ENCODE data around the gene RPS15. TPM values are rescaled to one million over a fixed set of nuclear protein-coding genes. Genes with fewer than 3 reads are reported as not detected.

RPS15 gene
- total RNA-seq, 2 donors from 2014 or later, result 757 to 1,081 TPM

DNA sequence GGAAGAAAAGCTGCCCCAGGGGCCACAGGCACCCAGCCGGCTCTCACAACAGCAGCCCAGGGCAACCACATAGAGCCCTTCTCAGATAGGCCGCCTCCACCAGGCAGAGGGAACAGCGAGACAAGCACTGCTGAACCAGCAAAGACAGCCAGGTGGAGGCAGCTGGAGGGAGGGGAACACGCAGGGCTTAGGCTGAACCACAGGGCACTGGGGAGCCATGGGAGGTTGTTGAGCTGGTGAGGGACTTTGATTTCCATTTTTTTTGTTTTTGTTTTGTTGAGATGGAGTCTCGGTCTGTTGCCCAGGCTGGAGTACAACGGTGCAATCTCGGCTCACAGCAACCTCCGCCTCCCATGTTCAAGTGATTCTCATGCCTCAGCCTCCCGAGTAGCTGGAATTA is 40.4 kb upstream of the RPS15 start:
- ATAC-seq (no peak), DNase-seq (ENCODE audit: low spot score) (no peak)
- H3K4me1 Mint-ChIP-seq (ENCODE audit: low read depth in 2 of 2), result peaks cover 4% of the 10 kb centered on the region in 2 donors
- no peaks in the 10 kb centered on the region for H3K36me3 Mint-ChIP-seq
- H3K4me3 Mint-ChIP-seq, result no peak overlapping the region
- H3K27ac Mint-ChIP-seq, result no peak overlapping the region
- H3K9me3 Mint-ChIP-seq, result no peaks in the 10 kb centered on the region
- H3K27me3 Mint-ChIP-seq, result peaks cover 2 to 4% of the 10 kb centered on the region in 2 donors

DNA sequence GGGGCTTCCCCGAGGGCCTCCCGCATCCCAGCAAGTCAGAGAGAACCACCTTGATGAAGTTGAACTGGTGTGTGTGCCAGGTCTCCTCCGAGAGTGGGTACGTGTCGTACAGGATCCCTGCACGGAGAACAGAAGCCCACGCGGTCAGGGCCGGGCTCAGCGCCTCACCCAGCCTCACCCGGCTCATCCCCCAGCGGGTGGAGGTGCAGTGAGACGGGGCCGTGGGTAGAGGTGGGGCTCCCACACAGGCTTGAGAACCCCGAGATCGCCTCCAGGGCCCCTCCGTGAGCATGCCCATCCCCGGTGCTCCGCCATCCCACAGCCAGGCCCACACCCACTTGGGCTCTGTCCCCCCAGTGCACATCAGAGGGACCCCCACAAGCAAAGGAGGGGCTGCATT is 39.1 kb upstream of the RPS15 start:
- no peak overlapping the region for H3K27ac Mint-ChIP-seq
- no peak for ATAC-seq
- no peak for DNase-seq (ENCODE audit: low spot score)
- H3K4me3 Mint-ChIP-seq, result no peak overlapping the region
- H3K9me3 Mint-ChIP-seq, result no peaks in the 10 kb centered on the region
- H3K27me3 Mint-ChIP-seq, result peaks cover 2 to 8% of the 10 kb centered on the region in 2 donors
- peaks cover 6 to 8% of the 10 kb centered on the region in 2 donors for H3K4me1 Mint-ChIP-seq (ENCODE audit: low read depth in 2 of 2)
- no peaks in the 10 kb centered on the region for H3K36me3 Mint-ChIP-seq

GRCh38 chr19:1399745-1400144 is 38.5 kb upstream of the RPS15 start:
- H3K4me1 Mint-ChIP-seq (ENCODE audit: low read depth in 2 of 2), result peaks cover 6 to 8% of the 10 kb centered on the region in 2 donors
- DNase-seq (ENCODE audit: low spot score) (no peak), ATAC-seq (no peak)
- H3K27me3 Mint-ChIP-seq, result peaks cover 2 to 8% of the 10 kb centered on the region in 2 donors
- no peak overlapping the region for H3K27ac Mint-ChIP-seq
- H3K4me3 Mint-ChIP-seq, result no peak overlapping the region
- H3K36me3 Mint-ChIP-seq, result no peaks in the 10 kb centered on the region
- no peaks in the 10 kb centered on the region for H3K9me3 Mint-ChIP-seq

DNA sequence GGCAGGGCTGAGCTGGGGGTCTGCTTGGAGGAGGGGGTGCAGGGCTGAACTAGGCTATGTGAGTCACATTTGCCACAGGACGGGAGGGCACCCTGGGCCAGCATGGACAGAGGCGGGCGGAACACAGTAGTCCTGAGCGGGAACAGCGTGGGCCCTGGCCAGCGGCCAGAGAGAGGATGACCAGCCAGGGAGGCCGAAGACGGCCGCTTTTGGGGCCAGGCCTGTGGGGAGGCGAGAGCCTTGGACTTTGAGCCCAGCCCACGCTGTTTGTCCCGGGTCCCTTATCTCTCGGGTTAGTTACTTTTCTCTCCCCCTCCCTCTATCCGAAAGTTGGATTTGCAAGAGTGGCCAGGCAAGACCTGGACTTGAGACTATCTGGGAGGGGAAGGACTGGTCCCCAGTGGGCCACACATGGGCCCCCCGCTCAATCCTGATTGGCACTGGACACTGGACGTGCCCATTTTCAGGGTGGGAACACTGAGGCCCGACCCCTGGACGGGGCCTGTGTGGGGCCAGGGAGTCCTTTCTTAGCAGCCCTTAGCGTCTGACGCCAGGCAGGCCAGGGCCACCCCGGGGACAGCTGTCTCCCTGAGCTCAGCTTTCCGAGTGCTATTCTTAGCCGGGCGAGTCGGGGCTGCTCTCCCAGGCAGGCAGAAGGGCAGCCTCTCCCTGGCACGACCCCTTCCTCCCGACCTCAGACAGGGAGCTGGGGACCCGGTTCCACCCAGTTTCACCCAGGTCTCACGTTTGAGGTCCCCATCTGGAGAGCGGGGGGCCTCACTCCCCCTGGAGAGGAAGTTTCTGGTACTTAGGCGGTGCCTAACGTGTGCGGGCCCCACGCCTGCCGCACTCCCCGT is 37.7 kb upstream of the RPS15 start:
- H3K4me1 Mint-ChIP-seq (ENCODE audit: low read depth in 2 of 2), result peaks cover 6 to 8% of the 10 kb centered on the region in 2 donors
- DNase-seq (ENCODE audit: low spot score) (no peak), ATAC-seq (no peak)
- no peak overlapping the region for H3K27ac Mint-ChIP-seq
- H3K27me3 Mint-ChIP-seq, result peaks cover 2 to 8% of the 10 kb centered on the region in 2 donors
- H3K4me3 Mint-ChIP-seq, result peak overlapping the region; percentile 34
- no peaks in the 10 kb centered on the region for H3K9me3 Mint-ChIP-seq
- H3K36me3 Mint-ChIP-seq, result no peaks in the 10 kb centered on the region

- H3K9me3 Mint-ChIP-seq, result no peaks in the 10 kb centered on the region
- peak; percentile 80 to 83 for ATAC-seq
- H3K27me3 Mint-ChIP-seq, result peaks cover 2 to 8% of the 10 kb centered on the region in 2 donors
- no peak for DNase-seq (ENCODE audit: low spot score)
- no peak within 1 kb of the TSS for H3K27ac Mint-ChIP-seq
- H3K4me3 Mint-ChIP-seq, result peak within 1 kb of the TSS; percentile 34
- H3K4me1 Mint-ChIP-seq (ENCODE audit: low read depth in 2 of 2), result peaks cover 7 to 9% of the 10 kb centered on the region in 2 donors
- no peaks in the 10 kb centered on the region for H3K36me3 Mint-ChIP-seq
These were observed 36.9 kb upstream of the RPS15 start, which contains the start of gene GAMT for GRCh38 chr19:1401138-1401888. GAMT (minus strand) TSS chr19:1401542; CDS start chr19:1401476, 66 bp downstream.

DNA sequence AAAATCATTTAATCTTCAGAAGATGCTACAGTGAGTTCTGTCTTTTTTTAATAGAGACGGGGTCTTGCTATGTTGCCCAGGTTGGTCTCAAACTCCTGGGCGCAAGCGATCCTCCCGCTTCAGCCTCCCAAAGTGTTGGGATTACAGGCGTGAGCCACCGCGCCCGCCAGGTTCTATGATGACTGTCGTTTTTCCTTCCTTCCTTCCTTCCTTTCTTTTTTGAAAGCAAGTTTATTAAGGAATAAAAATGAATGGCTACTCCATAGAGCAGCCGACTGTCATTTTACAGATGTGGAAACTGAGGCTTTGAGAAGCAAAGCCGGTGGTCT is 36.3 kb upstream of the RPS15 start:
- ATAC-seq (no peak), DNase-seq (ENCODE audit: low spot score) (no peak)
- Mint-ChIP-seq H3K27ac (no peak overlapping the region), H3K27me3 (peaks cover 2 to 8% of the 10 kb centered on the region in 2 donors), H3K9me3 (no peaks in the 10 kb centered on the region), H3K4me3 (peak overlapping the region; percentile 20), H3K4me1 (ENCODE audit: low read depth in 2 of 2) (peaks cover 12 to 14% of the 10 kb centered on the region in 2 donors), H3K36me3 (no peaks in the 10 kb centered on the region)

DNA sequence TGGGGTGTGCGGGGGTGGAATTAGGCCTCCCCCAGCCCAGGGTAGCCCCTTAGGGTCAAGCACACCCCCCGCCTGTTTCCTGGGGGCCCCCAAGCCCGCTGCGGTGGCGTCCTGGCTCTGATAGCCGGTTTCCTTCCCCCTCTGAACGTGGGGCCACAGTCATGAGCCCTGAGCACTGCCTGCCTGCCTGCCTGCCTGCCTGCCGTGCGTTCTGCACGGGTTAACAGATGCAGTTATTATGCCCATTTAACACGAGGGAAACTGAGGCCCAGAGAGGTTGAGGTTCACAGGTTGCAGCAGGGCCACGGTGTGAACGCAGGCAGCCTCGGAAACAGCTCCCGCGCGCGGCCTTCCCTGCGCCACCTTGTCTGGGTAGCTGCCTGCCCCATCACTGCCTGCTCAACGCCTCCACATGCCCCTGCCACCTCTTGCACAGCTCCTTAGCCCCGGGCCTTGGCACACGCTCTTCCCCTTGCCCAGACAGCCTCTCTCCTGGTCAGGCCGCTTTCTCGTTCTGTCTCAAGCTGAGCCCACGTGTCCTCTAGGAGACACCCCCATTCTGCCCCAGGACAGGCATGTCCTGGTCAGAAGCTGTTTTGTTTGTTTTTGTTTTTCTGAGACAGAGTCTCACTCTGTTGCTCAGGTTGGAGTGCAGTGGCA is 35.7 kb upstream of the RPS15 start:
- DNase-seq (ENCODE audit: low spot score) (no peak), ATAC-seq (no peak)
- H3K9me3 Mint-ChIP-seq, result no peaks in the 10 kb centered on the region
- peaks cover 2 to 8% of the 10 kb centered on the region in 2 donors for H3K27me3 Mint-ChIP-seq
- peaks cover 12 to 14% of the 10 kb centered on the region in 2 donors for H3K4me1 Mint-ChIP-seq (ENCODE audit: low read depth in 2 of 2)
- H3K27ac Mint-ChIP-seq, result peak overlapping the region in 1 of 2 donors; percentile 63
- H3K4me3 Mint-ChIP-seq, result peak overlapping the region; percentile 66
- H3K36me3 Mint-ChIP-seq, result no peaks in the 10 kb centered on the region

DNA sequence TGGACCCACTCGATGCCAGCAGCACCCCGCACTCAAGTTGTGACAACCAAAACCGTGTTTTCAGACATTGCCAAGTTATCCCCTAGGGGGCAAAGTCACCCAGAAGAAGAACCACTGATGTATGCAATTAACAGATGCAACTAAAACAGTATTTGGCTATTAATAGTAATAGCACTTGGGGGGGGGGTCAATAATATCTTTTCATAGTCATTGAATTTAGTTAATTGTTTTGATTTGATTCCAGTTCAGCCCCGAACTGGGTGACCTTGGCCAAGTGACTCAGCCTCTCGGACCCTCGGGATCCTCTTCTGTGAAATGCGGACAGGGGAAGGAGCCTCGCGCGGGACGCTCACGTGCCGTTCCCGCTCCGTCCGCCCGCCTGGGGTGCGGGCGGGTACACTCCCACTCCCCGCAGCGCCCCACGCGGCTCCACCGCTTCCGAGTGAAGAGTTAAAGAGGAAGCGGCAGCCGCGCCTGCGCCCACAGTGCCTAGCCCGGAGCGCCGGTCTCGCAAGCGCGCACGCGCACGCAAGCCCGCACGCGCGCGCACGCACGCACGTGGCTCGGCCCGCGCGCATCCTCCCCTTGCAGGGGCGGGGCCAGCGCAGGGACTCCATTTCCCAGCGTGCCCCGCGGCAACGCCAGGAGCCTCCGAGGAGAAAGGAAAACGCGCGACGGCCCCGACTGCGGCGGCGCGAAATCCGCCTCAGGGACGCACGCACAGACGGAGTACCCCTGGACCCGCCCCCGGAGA is 31.2 kb upstream of the RPS15 start:
- H3K27ac Mint-ChIP-seq, result peak overlapping the region; percentile 48 to 81
- peaks cover 46% of the 10 kb centered on the region in 2 donors for H3K4me1 Mint-ChIP-seq (ENCODE audit: low read depth in 2 of 2)
- DNase-seq (ENCODE audit: low spot score), result peak; percentile 100
- peaks cover 2 to 8% of the 10 kb centered on the region in 2 donors for H3K27me3 Mint-ChIP-seq
- H3K9me3 Mint-ChIP-seq, result no peaks in the 10 kb centered on the region
- H3K4me3 Mint-ChIP-seq, result peak overlapping the region; percentile 69
- peaks cover 5% of the 10 kb centered on the region for H3K36me3 Mint-ChIP-seq
- ATAC-seq, result peak; percentile 91 to 94

- Mint-ChIP-seq H3K27ac (peak within 1 kb of the TSS; percentile 89 to 94), H3K27me3 (peaks cover 2 to 5% of the 10 kb centered on the region in 2 donors), H3K4me3 (peak within 1 kb of the TSS; percentile 95), H3K9me3 (no peaks in the 10 kb centered on the region), H3K4me1 (ENCODE audit: low read depth in 2 of 2) (peaks cover 46% of the 10 kb centered on the region in 2 donors), H3K36me3 (peaks cover 5% of the 10 kb centered on the region)
- ATAC-seq (no peak), DNase-seq (ENCODE audit: low spot score) (no peak)
These were observed 30.5 kb upstream of the RPS15 start, which contains the start of gene DAZAP1 for GRCh38 chr19:1407528-1408299. DAZAP1 (plus strand) TSS chr19:1407586; CDS start chr19:1407774, 188 bp downstream.

DNA sequence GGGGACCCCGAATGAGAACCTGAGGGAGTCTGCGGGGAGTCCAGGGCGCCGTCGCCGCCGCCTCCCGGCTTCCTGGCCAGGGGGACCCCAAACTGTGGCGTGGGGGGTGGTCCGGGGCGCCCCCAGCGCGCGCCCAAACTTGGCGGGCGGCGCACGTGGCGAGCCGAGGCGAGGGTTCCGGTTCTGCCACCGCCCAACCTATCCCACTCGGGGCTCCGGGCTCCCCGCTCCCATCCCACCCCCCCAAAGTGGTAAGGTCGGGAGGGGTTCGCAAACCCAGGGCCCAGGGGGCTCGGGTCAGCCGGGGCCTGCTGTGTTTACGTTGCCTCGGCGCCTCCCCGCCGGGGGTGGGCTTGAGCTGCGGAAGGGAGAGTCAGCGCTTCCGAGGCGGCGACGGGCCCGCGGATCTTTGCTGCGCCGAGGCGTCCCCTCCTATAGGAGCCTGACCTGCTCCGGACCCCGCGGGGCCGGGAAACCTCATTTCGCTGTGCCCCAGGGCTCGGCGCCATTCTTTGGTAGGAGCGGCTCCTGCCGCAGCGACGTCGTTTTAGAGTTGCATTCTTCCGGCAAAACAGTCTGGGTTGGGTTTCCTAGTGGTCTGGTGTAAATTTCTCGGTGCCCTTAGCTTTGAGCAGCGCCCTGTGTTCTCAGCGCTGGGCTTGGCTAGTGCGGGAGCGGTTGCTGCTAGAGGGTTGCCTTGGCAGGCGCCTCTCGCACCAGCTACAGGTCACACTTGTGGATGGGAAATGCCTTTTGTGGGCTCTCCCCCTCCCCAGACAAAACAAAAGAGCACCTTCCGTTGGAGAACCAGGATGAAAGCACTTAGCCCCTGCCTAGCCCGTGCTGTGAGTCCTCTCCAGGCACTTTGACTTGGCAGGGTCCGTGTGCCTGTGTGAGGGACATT is 29.6 kb upstream of the RPS15 start:
- ATAC-seq, result peak in 1 of 2 donors; percentile 3
- Mint-ChIP-seq H3K27ac (peak overlapping the region; percentile 89 to 94), H3K27me3 (no peaks in the 10 kb centered on the region), H3K36me3 (peaks cover 5% of the 10 kb centered on the region), H3K4me3 (peak overlapping the region; percentile 95), H3K4me1 (ENCODE audit: low read depth in 2 of 2) (peaks cover 48 to 50% of the 10 kb centered on the region in 2 donors), H3K9me3 (no peaks in the 10 kb centered on the region)
- DNase-seq (ENCODE audit: low spot score), result peak; percentile 79

DNA sequence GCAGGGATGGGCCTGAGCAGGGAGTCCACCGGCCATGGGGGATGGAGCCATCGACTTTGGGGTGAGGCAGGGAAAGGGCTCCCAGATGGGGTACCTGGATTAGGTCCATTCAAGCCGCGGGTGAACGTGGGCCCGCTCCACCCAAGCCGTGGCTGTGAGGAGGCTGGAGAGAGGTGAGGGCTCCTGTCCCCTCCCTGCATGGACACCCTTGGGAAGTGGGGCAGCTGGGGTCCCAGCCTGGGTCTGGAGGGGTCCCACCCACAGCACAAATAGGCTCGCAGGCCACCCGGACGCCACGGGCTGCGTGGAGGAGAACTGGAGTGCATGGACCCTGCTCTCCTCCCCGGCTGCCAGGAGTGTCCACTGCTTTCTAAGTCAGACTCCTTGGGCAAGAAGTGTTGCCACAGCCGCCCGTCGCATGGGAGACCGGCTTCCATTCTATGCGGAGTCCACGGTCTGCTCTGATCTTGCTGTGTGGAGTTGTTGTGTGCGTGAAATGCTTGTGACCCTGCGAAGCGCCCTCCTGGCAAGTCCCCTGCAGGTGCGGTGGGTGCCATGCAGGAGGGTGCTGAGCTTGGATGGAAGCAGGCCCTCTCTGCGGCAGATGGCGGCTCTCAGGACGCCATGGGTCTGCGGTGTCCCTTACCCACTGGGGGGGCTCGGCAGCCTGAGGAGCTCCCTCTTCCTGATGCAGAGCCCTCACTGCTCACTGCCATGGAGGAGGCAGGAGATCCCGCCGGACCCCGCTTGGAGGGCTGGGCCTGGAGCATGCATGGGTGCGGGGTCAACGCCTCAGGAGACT is 28.8 kb upstream of the RPS15 start:
- DNase-seq (ENCODE audit: low spot score) (no peak), ATAC-seq (no peak)
- H3K27ac Mint-ChIP-seq, result peak overlapping the region; percentile 89 to 94
- H3K4me3 Mint-ChIP-seq, result peak overlapping the region; percentile 95
- peaks cover 5% of the 10 kb centered on the region for H3K36me3 Mint-ChIP-seq
- H3K9me3 Mint-ChIP-seq, result no peaks in the 10 kb centered on the region
- H3K4me1 Mint-ChIP-seq (ENCODE audit: low read depth in 2 of 2), result peaks cover 48 to 50% of the 10 kb centered on the region in 2 donors
- no peaks in the 10 kb centered on the region for H3K27me3 Mint-ChIP-seq

Measured in natural killer cell treated with Interleukin-12 subunit alpha and Interleukin-12 subunit beta and Interleukin-15 and Interleukin-18, amount 100 ng/mL, for 72 hours (primary cell).